Type B pancreatic cell (in vitro differentiated cells): ENCODE data around the gene POU5F2. TPM values are rescaled to one million over a fixed set of nuclear protein-coding genes. Genes with fewer than 3 reads are reported as not detected.

ENCODE experiments used
- DNase-seq: peaks from one replicate; pipeline ENCODE4 v3.0.0; 2021; ENCODE audit warnings: mixed read lengths; ENCODE audit not compliant: unreplicated experiment; ENCODE audit errors: extremely low spot score
- H3K27ac Mint-ChIP-seq: 2 replicates; pipeline ENCODE4 v1.8.0; 2021; ENCODE audit warnings: mild to moderate bottlenecking, mixed read lengths
- H3K27me3 Mint-ChIP-seq: 2 replicates; pipeline ENCODE4 v1.8.0; 2021; ENCODE audit warnings: mixed read lengths
- H3K36me3 Mint-ChIP-seq: 2 replicates; pipeline ENCODE4 v1.8.0; 2021; ENCODE audit warnings: mixed read lengths
- H3K4me1 Mint-ChIP-seq: one replicate; pipeline ENCODE4 v1.8.0; 2021; ENCODE audit warnings: mixed read lengths; ENCODE audit not compliant: unreplicated experiment
- H3K4me3 Mint-ChIP-seq: 2 replicates; pipeline ENCODE4 v1.8.0; 2021; ENCODE audit warnings: mild to moderate bottlenecking, mixed read lengths
- H3K9me3 Mint-ChIP-seq: 2 replicates; pipeline ENCODE4 v1.8.0; 2021; ENCODE audit warnings: mixed read lengths
- CTCF ChIP-seq: fragments of 200-600 bp; sonication (generic); conservative IDR thresholded peaks from 2 replicates; pipeline ENCODE4 v1.5.0; 2021; ENCODE audit warnings: antibody characterized with exemption, mild to moderate bottlenecking
- total RNA-seq: library from RNA; stranded (reverse); gene quantifications from 2 replicates; pipeline ENCODE4 v1.2.1, GENCODE V29; 2021; ENCODE audit warnings: low replicate concordance

Gene POU5F2
- total RNA-seq, 1 donor from 2014 or later = 0.51 TPM

DNA sequence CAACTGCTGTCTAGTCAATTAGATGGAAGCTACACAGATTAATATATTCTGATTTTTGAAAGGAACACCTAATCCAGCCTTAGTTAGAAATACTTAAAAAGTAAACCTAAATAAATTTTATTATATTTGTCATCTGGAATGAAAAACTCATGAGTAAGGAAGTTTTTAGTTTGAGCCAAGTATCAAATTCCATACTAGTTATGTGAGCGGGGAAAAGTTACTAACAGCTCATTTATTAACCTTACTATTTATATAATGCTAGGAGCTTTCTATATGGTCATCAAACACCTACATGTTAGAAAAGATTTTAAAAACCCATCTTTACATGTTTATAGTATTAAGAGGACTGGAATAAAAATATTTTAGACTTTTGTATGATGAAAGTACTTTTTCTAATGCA lies 41.6 kb upstream of the POU5F2 start:
- Mint-ChIP-seq H3K27me3 (peaks cover 2% of the 10 kb centered on the region), H3K36me3 (peaks cover 17% of the 10 kb centered on the region), H3K4me3 (no peak overlapping the region), H3K4me1 (peaks cover 2% of the 10 kb centered on the region), H3K27ac (no peak overlapping the region), H3K9me3 (peaks cover 6% of the 10 kb centered on the region)
- no peak for TF ChIP-seq CTCF
- no peak for DNase-seq

DNA sequence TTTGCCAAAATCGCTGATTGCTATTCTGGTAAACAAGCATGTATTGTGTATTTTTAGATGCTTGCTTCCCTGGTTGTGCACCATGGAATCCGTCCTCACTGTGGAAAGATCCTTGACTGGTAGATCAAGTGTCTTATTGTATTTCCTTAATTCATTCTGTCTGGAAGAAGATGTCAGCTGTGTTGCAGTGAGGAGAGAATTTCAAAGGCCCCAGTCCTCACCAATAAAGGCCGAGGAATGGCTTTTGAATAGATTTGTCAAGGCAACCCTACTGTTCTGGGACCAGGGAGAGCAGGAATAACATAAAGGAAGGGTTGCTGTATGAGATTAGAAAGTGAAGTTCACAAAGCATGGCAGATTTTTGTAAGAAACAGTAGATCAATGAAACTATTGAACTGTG lies 36.2 kb upstream of the POU5F2 start:
- H3K4me3 Mint-ChIP-seq = no peak overlapping the region
- H3K36me3 Mint-ChIP-seq = peaks cover 21% of the 10 kb centered on the region
- no peaks in the 10 kb centered on the region for H3K4me1 Mint-ChIP-seq
- H3K9me3 Mint-ChIP-seq = peaks cover 9% of the 10 kb centered on the region
- H3K27ac Mint-ChIP-seq = no peak overlapping the region
- TF ChIP-seq CTCF = no peak
- DNase-seq = no peak
- H3K27me3 Mint-ChIP-seq = no peaks in the 10 kb centered on the region

DNA sequence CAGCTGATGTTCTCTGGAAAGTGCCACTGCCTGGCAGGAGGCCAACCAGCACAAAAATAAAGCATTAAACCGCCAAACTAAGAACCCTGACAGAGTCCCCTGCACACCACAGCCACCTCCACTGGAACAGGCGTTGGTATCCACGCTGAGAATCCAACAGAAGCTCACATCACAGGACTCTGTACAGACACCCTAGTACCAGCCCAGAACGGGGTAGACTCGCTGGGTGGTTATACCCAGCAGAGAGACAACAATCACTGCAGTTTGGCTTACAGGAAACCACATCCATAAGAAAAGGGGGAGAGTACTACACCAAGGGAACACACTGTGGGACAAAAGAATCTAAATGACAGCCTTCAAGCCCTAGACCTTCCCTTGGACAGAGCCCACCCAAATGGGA lies 15.0 kb upstream of the POU5F2 start:
- Mint-ChIP-seq H3K27ac (no peak overlapping the region), H3K4me3 (no peak overlapping the region), H3K27me3 (no peaks in the 10 kb centered on the region), H3K36me3 (peaks cover 22% of the 10 kb centered on the region), H3K9me3 (peaks cover 22% of the 10 kb centered on the region), H3K4me1 (no peaks in the 10 kb centered on the region)
- TF ChIP-seq CTCF = no peak
- DNase-seq = no peak

- DNase-seq = no peak
- H3K27ac Mint-ChIP-seq = no peak overlapping the region
Observed at GRCh38 chr5:93755716-93756115, 14.3 kb upstream of the POU5F2 start.

DNA sequence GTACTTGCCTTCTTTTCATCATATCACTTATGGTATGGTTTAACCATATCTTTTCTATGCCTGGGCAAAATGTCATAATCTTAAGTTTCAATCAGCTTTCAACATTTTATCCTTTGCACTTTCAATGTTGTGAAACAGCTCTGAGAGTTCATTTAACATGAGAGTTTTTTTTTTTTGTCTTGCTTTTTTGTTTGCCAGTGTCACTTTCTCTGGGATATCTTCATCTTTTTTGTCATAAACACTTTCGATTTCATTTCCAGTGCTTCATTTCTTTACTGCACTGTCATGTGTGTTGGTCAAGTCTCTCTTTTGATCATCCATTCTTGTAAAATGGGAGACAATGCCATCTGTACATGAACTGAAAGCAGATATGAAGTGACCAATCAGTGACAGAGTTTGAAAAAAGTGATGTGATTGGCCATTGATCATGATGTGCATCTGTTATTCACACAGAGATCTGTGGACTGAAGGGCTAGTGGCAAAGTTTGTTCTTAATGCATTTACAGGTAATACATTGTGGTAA lies 7.5 kb upstream of the POU5F2 start:
- H3K27me3 Mint-ChIP-seq = no peaks in the 10 kb centered on the region

More at GRCh38 chr5:93755716-93756115, 14.3 kb upstream of the POU5F2 start:
- no peak for TF ChIP-seq CTCF
- Mint-ChIP-seq H3K4me3 (no peak overlapping the region), H3K9me3 (peaks cover 19% of the 10 kb centered on the region), H3K4me1 (no peaks in the 10 kb centered on the region), H3K36me3 (peaks cover 20% of the 10 kb centered on the region), H3K27me3 (no peaks in the 10 kb centered on the region)

More for the DNA sequence above, 7.5 kb upstream of the POU5F2 start:
- no peak for DNase-seq
- no peak overlapping the region for H3K27ac Mint-ChIP-seq
- no peaks in the 10 kb centered on the region for H3K4me1 Mint-ChIP-seq
- no peaks in the 10 kb centered on the region for H3K36me3 Mint-ChIP-seq
- no peaks in the 10 kb centered on the region for H3K9me3 Mint-ChIP-seq
- no peak for TF ChIP-seq CTCF
- no peak overlapping the region for H3K4me3 Mint-ChIP-seq
